ENCODE data around the gene THTPA. TPM values are rescaled to one million over a fixed set of nuclear protein-coding genes. Genes with fewer than 3 reads are reported as not detected.
"Not testable (repeated sequence)": the region's sequence is repeated elsewhere in the genome, so short reads cannot be mapped to it uniquely, and the experiment has no call there.

Gene THTPA
- total RNA-seq, 1 donor from 2014 or later = 11.8 TPM

DNA sequence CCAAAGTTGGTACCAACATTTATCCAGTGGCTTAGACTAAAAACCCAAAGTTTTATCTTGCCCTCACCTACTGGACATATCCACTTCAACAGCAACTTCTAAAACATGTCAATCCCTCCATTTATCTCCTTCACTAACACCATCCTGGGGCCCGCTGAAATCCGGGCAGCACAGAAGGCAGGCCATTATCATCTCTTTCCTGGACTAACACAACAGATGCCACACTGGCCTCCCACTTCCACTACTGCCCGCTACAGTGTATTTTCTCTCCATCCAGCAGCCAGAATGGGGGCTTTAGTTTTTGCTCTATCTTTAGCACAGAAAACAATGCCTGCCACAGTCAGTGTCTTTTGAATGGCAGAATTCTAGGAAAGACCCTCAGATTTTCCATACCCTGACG lies 20.1 kb upstream of the THTPA start:
- no peak overlapping the region for H3K4me3 Mint-ChIP-seq (ENCODE audit: unreplicated experiment)

DNA sequence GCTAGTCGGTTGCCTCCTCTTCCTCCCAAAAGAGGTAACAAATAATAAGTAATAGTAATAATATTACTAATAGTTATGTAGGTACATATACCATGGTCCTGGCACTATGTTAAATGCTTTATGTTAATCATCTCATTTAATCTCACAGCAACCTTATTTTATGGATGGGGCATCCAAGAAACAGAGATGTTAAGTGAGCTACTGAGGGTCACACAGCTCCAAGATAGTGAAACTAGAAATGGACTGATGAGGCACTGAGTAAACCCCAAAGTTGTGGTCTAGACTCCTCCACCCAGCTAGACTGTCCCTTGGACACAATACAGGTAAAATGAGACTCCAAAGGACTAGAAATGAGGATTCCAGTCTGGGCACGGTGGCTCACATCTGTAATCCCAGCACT lies 19.6 kb upstream of the THTPA start:
- H3K4me3 Mint-ChIP-seq (ENCODE audit: unreplicated experiment) = no peak overlapping the region
- no peak overlapping the region for H3K27ac Mint-ChIP-seq (ENCODE audit: unreplicated experiment)

More for the DNA sequence above, 20.1 kb upstream of the THTPA start:
- H3K27ac Mint-ChIP-seq (ENCODE audit: unreplicated experiment) = no peak overlapping the region
- H3K4me1 Mint-ChIP-seq (ENCODE audit: low read depth) = no peaks in the 10 kb centered on the region
- peaks cover 10% of the 10 kb centered on the region for H3K36me3 Mint-ChIP-seq (ENCODE audit: low read depth)
- no peaks in the 10 kb centered on the region for H3K27me3 Mint-ChIP-seq (ENCODE audit: low read depth)
- no peaks in the 10 kb centered on the region for H3K9me3 Mint-ChIP-seq (ENCODE audit: low read depth)
- no peak for TF ChIP-seq CTCF (IDR thresholded peaks at IDR 0.05)
- no peak for DNase-seq (ENCODE audit: low spot score)

DNA sequence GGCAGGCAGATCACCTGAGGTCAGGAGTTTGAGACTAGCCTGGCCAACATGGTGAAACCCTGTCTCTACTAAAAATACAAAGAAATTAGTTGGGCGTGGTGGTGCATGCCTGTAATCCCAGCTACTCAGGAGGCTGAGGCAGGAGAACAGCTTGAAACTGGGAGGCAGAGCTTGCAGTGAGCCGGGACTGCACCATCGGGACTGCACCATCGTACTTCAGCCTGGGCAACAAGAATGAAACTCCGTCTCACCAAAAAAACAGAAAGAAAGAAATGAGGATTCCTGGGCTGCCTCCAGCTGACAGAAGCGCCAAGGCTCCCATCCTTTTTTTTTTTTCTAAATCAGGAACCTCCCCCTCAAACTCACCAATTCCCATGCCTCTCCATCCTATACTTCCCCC lies 19.2 kb upstream of the THTPA start:
- not testable (repeated sequence) for H3K4me3 Mint-ChIP-seq (ENCODE audit: unreplicated experiment); H3K4me1 Mint-ChIP-seq (ENCODE audit: low read depth); DNase-seq (ENCODE audit: low spot score); H3K27ac Mint-ChIP-seq (ENCODE audit: unreplicated experiment); H3K9me3 Mint-ChIP-seq (ENCODE audit: low read depth); H3K27me3 Mint-ChIP-seq (ENCODE audit: low read depth)
- H3K36me3 Mint-ChIP-seq (ENCODE audit: low read depth) = peaks cover 10% of the 10 kb centered on the region

More for the DNA sequence above, 19.6 kb upstream of the THTPA start:
- no peaks in the 10 kb centered on the region for H3K4me1 Mint-ChIP-seq (ENCODE audit: low read depth)
- no peak for TF ChIP-seq CTCF (IDR thresholded peaks at IDR 0.05)
- DNase-seq (ENCODE audit: low spot score) = no peak
- H3K27me3 Mint-ChIP-seq (ENCODE audit: low read depth) = no peaks in the 10 kb centered on the region
- H3K36me3 Mint-ChIP-seq (ENCODE audit: low read depth) = peaks cover 10% of the 10 kb centered on the region
- H3K9me3 Mint-ChIP-seq (ENCODE audit: low read depth) = no peaks in the 10 kb centered on the region

DNA sequence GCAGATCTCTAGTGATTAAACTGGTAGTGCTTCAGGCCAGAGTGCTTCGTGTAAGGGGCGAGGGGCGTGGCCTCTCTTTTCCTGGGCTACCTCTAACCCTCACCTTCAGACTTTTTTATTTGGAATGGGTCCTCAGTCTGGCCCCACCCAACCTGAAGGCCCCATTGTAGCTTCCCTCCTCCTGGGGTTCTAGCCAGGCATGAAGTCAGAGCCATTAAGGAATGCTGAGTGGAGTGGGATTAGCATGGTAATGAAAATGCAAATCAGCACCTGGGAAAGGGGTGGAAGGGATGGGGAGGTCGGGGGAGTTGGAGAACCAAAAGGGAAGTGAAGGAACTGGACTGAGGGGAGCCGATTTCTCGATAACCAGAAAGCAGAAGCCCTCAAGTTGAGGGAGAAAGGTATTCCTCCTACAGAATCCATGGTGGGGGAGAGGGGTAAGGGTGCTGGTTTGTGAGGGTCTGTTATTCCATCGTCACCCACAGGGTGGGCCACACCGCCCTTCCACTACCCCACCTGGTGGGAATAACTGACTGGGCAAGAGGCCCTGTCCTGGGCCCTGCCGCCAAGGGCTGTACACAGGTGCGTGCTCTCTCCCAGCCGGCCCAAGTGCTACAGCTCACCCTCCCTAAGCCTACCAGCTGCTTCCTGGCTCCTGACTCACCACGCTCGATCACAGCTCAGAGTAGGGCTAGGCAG lies 18.6 kb upstream of the THTPA start:
- Mint-ChIP-seq H3K27ac (ENCODE audit: unreplicated experiment) (no peak overlapping the region), H3K27me3 (ENCODE audit: low read depth) (no peaks in the 10 kb centered on the region), H3K9me3 (ENCODE audit: low read depth) (no peaks in the 10 kb centered on the region), H3K4me3 (ENCODE audit: unreplicated experiment) (no peak overlapping the region), H3K4me1 (ENCODE audit: low read depth) (no peaks in the 10 kb centered on the region), H3K36me3 (ENCODE audit: low read depth) (peaks cover 11% of the 10 kb centered on the region)
- TF ChIP-seq CTCF (IDR thresholded peaks at IDR 0.05) = no peak
- DNase-seq (ENCODE audit: low spot score) = no peak

- no peak overlapping the region for H3K27ac Mint-ChIP-seq (ENCODE audit: unreplicated experiment)
- no peaks in the 10 kb centered on the region for H3K9me3 Mint-ChIP-seq (ENCODE audit: low read depth)
- no peak for TF ChIP-seq CTCF (IDR thresholded peaks at IDR 0.05)
- no peak for DNase-seq (ENCODE audit: low spot score)
- peaks cover 8% of the 10 kb centered on the region for H3K36me3 Mint-ChIP-seq (ENCODE audit: low read depth)
- no peaks in the 10 kb centered on the region for H3K4me1 Mint-ChIP-seq (ENCODE audit: low read depth)
- no peaks in the 10 kb centered on the region for H3K27me3 Mint-ChIP-seq (ENCODE audit: low read depth)
- H3K4me3 Mint-ChIP-seq (ENCODE audit: unreplicated experiment) = no peak overlapping the region
Observed at GRCh38 chr14:23538050-23538718, 17.9 kb upstream of the THTPA start.

Measured in chondrocyte (in vitro differentiated cells).